Measurements from ENCODE around the gene DOK7. TPM values are rescaled to one million over a fixed set of nuclear protein-coding genes. Genes with fewer than 3 reads are reported as not detected.

The DOK7 gene
- polyA plus RNA-seq, 3 donors = not detected

DNA sequence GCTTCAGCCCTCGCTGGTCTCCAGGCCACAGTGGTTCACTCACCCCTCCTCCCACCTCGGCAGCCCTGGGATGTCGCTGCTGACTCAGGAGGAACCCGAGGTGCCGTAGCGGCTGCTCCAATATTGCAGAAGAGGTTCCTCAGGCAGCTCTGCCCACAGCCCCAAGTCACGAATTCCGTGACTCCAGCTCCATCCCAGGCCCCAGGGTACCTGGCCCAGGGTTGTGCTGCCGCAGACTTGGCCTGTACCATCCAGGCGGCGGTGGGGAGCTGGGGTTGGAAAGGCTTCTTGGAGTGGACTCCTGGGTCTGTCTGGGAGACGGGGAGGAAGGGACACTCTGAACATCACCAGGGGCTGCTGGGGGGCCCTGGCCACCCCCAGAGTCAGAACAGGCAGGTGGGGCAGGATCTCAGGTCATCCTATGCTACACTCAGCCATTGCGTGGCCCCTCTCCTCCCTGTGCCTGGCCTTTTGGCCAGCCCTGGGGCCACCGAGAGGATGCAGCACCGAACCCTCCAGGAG is 22.1 kb upstream of the DOK7 start:
- Mint-ChIP-seq H3K9me3 (peaks cover 0 to 3% (median 0%) of the 10 kb centered on the region in 7 donors), H3K4me1 (peaks cover 12% of the 10 kb centered on the region)

DNA sequence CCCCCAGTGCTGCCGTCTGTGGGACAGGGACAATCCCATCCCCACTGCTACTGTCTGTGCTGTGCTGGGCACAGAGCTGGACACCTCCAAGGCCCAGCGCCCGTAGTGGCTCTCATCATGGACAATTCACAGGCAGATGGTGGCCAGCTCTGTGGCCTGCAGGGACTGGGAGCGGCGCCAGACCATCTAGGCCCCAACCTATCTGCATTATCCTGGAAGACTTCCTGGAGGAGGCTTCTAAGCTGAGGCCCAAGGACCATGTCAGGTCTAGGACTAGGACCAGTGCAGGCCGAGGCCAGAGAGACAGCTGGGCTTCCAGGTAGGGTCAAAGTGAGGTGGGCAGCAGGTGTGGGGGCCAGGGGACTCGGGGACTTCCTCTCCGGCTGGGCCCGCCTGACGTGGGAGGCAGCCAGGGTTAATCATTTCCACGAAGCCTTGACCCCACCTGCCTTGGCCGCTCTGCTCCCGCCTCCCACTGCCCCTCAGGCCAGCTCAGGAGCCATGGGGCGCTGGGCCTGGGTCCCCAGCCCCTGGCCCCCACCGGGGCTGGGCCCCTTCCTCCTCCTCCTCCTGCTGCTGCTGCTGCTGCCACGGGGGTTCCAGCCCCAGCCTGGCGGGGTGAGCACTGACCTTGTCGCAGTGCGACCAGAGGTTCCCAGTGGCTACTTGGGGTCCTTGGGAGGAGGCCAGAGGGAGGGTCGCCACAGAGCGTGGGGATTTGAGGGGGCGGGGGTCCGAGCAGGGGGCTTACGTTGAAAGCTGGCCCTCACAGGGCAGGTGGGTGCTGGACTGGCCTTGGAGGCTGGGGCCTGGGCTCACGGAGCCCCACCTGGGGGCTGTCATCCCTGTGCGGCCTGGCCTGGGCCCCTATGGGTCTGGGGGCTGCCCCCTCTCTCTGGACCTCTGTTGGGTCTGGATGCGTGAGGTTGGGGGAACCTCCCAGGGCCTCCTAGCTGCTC is 21.3 kb upstream of the DOK7 start, which contains the start of gene HGFAC:
HGFAC (plus strand) TSS at position 468 of the 959 bp plus-strand sequence; CDS start at position 502, 34 bp downstream.
- Histone ChIP-seq H3K9me3 (replicated peaks in 1 of 2; ENCODE audit: control insufficient read depth in 1 of 2, insufficient read depth in 1 of 2, low read length in 2 of 2) (no peaks in the 10 kb centered on the region), H3K79me2 (ENCODE audit: insufficient read depth, low read length) (no peaks in the 10 kb centered on the region), H3K9ac (ENCODE audit: insufficient read depth, low read length, poor library complexity, severe bottlenecking) (no peak within 1 kb of the TSS), H3K4me3 (replicated peaks in 1 of 3; ENCODE audit: low read depth in 2 of 3, low read length in 3 of 3) (no peak within 1 kb of the TSS), H3K27ac (ENCODE audit: low read depth in 1 of 2, low read length in 2 of 2) (no peak within 1 kb of the TSS), H4K20me1 (ENCODE audit: insufficient read depth, low read length) (no peaks in the 10 kb centered on the region), H3K36me3 (replicated peaks in 1 of 2; ENCODE audit: control insufficient read depth in 1 of 2, insufficient read depth in 2 of 2, low read length in 2 of 2) (no peaks in the 10 kb centered on the region), H2AFZ (ENCODE audit: insufficient read depth, low read depth, low read length, poor library complexity, severe bottlenecking) (peak within 1 kb of the TSS; percentile 50), H3K4me2 (replicated peaks; ENCODE audit: extremely low read depth, low read length, poor library complexity, severe bottlenecking) (no peak within 1 kb of the TSS), H3K27me3 (ENCODE audit: control insufficient read depth in 2 of 2, insufficient read depth in 2 of 2, low read length in 2 of 2) (no peaks in the 10 kb centered on the region), H3K4me1 (ENCODE audit: control insufficient read depth in 1 of 2, insufficient read depth in 2 of 2, low read length in 2 of 2) (peaks cover 9 to 10% of the 10 kb centered on the region in 2 donors)
- peaks cover 0 to 3% (median 0%) of the 10 kb centered on the region in 7 donors for H3K9me3 Mint-ChIP-seq
- peaks cover 0 to 3% (median 0%) of the 10 kb centered on the region in 3 donors for H3K27me3 Mint-ChIP-seq (ENCODE audit: low read depth in 3 of 3)
- peaks cover 12% of the 10 kb centered on the region for H3K4me1 Mint-ChIP-seq
- TF ChIP-seq, protein P1, sequence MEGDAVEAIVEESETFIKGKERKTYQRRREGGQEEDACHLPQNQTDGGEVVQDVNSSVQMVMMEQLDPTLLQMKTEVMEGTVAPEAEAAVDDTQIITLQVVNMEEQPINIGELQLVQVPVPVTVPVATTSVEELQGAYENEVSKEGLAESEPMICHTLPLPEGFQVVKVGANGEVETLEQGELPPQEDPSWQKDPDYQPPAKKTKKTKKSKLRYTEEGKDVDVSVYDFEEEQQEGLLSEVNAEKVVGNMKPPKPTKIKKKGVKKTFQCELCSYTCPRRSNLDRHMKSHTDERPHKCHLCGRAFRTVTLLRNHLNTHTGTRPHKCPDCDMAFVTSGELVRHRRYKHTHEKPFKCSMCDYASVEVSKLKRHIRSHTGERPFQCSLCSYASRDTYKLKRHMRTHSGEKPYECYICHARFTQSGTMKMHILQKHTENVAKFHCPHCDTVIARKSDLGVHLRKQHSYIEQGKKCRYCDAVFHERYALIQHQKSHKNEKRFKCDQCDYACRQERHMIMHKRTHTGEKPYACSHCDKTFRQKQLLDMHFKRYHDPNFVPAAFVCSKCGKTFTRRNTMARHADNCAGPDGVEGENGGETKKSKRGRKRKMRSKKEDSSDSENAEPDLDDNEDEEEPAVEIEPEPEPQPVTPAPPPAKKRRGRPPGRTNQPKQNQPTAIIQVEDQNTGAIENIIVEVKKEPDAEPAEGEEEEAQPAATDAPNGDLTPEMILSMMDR (IDR thresholded peaks at IDR 0.05) = no peak
- H3K4me3 Mint-ChIP-seq = no peak within 1 kb of the TSS
- no peak within 1 kb of the TSS for H3K27ac Mint-ChIP-seq
- WGBS (ENCODE audit: insufficient coverage) = 93% methylated on average over 22 of the region's 27 CpGs
- no peaks in the 10 kb centered on the region for H3K36me3 Mint-ChIP-seq
- intact Hi-C loops (cut with micrococcal nuclease) = loop anchor here (5.0 to 10.0 kb wide), 2 partner anchors 247 to 249 kb away; no protein-coding TSS in a partner anchor
- DNase-seq = no peak

More for the DNA sequence above, 22.1 kb upstream of the DOK7 start:
- Mint-ChIP-seq H3K36me3 (no peaks in the 10 kb centered on the region), H3K27me3 (ENCODE audit: low read depth in 3 of 3) (peaks cover 0 to 3% (median 0%) of the 10 kb centered on the region in 3 donors), H3K27ac (no peak overlapping the region), H3K4me3 (no peak overlapping the region)
- Histone ChIP-seq H3K9me3 (replicated peaks in 1 of 2; ENCODE audit: control insufficient read depth in 1 of 2, insufficient read depth in 1 of 2, low read length in 2 of 2) (no peaks in the 10 kb centered on the region), H2AFZ (ENCODE audit: insufficient read depth, low read depth, low read length, poor library complexity, severe bottlenecking) (no peak overlapping the region), H3K27ac (ENCODE audit: low read depth in 1 of 2, low read length in 2 of 2) (no peak overlapping the region), H4K20me1 (ENCODE audit: insufficient read depth, low read length) (no peaks in the 10 kb centered on the region), H3K4me1 (ENCODE audit: control insufficient read depth in 1 of 2, insufficient read depth in 2 of 2, low read length in 2 of 2) (peaks cover 9 to 13% of the 10 kb centered on the region in 2 donors), H3K9ac (ENCODE audit: insufficient read depth, low read length, poor library complexity, severe bottlenecking) (no peak overlapping the region), H3K27me3 (ENCODE audit: control insufficient read depth in 2 of 2, insufficient read depth in 2 of 2, low read length in 2 of 2) (no peaks in the 10 kb centered on the region), H3K79me2 (ENCODE audit: insufficient read depth, low read length) (no peaks in the 10 kb centered on the region), H3K4me2 (replicated peaks; ENCODE audit: extremely low read depth, low read length, poor library complexity, severe bottlenecking) (no peak overlapping the region), H3K4me3 (replicated peaks in 1 of 3; ENCODE audit: low read depth in 2 of 3, low read length in 3 of 3) (no peak overlapping the region), H3K36me3 (replicated peaks in 1 of 2; ENCODE audit: control insufficient read depth in 1 of 2, insufficient read depth in 2 of 2, low read length in 2 of 2) (no peaks in the 10 kb centered on the region)
- TF ChIP-seq, protein P1 (IDR thresholded peaks at IDR 0.05) = no peak
- DNase-seq = peak; percentile 26 to 65 (median 34)
- 45% methylated on average over 11 of the region's 15 CpGs for WGBS (ENCODE audit: insufficient coverage)
- intact Hi-C loops (cut with micrococcal nuclease) = loop anchor here (5.0 to 10.0 kb wide), 2 partner anchors 246 to 249 kb away; no protein-coding TSS in a partner anchor

Data from CD14-positive monocyte (primary cell).